Measurements from ENCODE around the gene MAJIN. TPM values are rescaled to one million over a fixed set of nuclear protein-coding genes. Genes with fewer than 3 reads are reported as not detected.

The MAJIN gene
- total and polyA plus RNA-seq, 9 of the 15 experiments (the other 6 are each of a cell fraction or from before 2014, with no cell fraction given), result 0.17 to 0.83 (median 0.24) TPM; not detected in 2

GRCh38 chr11:64898541-64898940 is 73.4 kb downstream of the MAJIN start:
- no peak for TF ChIP-seq RREB1 (CRISPR knock-in tag; IDR thresholded peaks at IDR 0.05)
- peak; percentile 19; the same call in 1 of the 2 replicates for TF ChIP-seq RBFOX2 (IDR thresholded peaks at IDR 0.05; ENCODE audit: low read depth, low read length)
- Histone ChIP-seq H3K9ac (ENCODE audit: insufficient read depth in 1 of 2, low read depth in 2 of 2, low read length in 2 of 2) (peak overlapping the region in 1 of 2 experiments; percentile 45; a peak in 1 of 4 replicates), H3K4me3 (no peak overlapping the region), H2AFZ (ENCODE audit: low read depth, low read length) (no peak overlapping the region), H3K27ac (ENCODE audit: extremely low read depth, low read depth, low read length) (no peak overlapping the region), H3K9me3 (replicated peaks; ENCODE audit: control insufficient read depth, insufficient read depth, low read depth, low read length) (no peaks in the 10 kb centered on the region), H3K9me1 (ENCODE audit: control insufficient read depth, insufficient read depth, low read length) (no peaks in the 10 kb centered on the region), H3K4me1 (replicated peaks in 1 of 2; ENCODE audit: control insufficient read depth in 2 of 2, insufficient read depth in 2 of 2, low read length in 2 of 2) (peaks cover 3 to 43% of the 10 kb centered on the region in 2 experiments; a peak in 3 of 5 replicates), H3K36me3 (ENCODE audit: control insufficient read depth, insufficient read depth, low read length) (peaks cover 79% of the 10 kb centered on the region; the same call in 2 of the 3 replicates), H4K20me1 (replicated peaks; ENCODE audit: control insufficient read depth, insufficient read depth, low read length) (no peaks in the 10 kb centered on the region), H3K27me3 (ENCODE audit: control insufficient read depth in 2 of 2, insufficient read depth in 2 of 2, low read length in 2 of 2) (no peaks in the 10 kb centered on the region), H3K4me2 (ENCODE audit: insufficient read depth, low read length) (no peak overlapping the region), H3K79me2 (ENCODE audit: control insufficient read depth, insufficient read depth, low read length) (no peaks in the 10 kb centered on the region)
- FAIRE-seq (no peak), DNase-seq (ENCODE audit: extremely low read depth in 1 of 4, low spot score in 3 of 4) (no peak), ATAC-seq (no peak)
- ChIA-PET CTCF (ENCODE audit: low intra/inter-chr PET ratio) (no interaction called here), POLR2A (interaction anchor here (1.1 to 1.3 kb wide), 3 partner anchors 17 to 602 kb away, joined by 3 read pairs; no protein-coding TSS in a partner anchor)
- intact Hi-C loops (cut with micrococcal nuclease), result no loop called here
- in situ Hi-C loops (cut with MboI), result no loop called here
- 86% methylated on average over 13 of the region's 19 CpGs for WGBS (ENCODE audit: insufficient coverage, low coverage, missing lambda C conversion rate)
- no TSS peak for BruUV-seq (replicated peaks)

Measured in K562 (cell line).